Esophagus mucosa (tissue), 1 donor: ENCODE data around the gene VPS13D. TPM values are rescaled to one million over a fixed set of nuclear protein-coding genes. Genes with fewer than 3 reads are reported as not detected.

ENCODE experiments used
- ATAC-seq: fragments of 200-7000 bp; cut with Tn5 transposase; one replicate; pipeline ENCODE4 v1.9.1; 2020
- total RNA-seq: library from RNA; stranded (reverse); gene quantifications from one replicate; pipeline ENCODE4 v1.2.4, GENCODE V29; 2023
- donor health status: DM: yes; HTN: yes; CAD: no.

Gene VPS13D
- total RNA-seq, 1 donor from 2014 or later: 69.4 TPM

GRCh38 chr1:12244078-12244477, 14.2 kb downstream of the VPS13D start:
- peak; percentile 3 for ATAC-seq

- ATAC-seq: peak; percentile 97
Measured at GRCh38 chr1:12244585-12244984, 14.8 kb downstream of the VPS13D start.

DNA sequence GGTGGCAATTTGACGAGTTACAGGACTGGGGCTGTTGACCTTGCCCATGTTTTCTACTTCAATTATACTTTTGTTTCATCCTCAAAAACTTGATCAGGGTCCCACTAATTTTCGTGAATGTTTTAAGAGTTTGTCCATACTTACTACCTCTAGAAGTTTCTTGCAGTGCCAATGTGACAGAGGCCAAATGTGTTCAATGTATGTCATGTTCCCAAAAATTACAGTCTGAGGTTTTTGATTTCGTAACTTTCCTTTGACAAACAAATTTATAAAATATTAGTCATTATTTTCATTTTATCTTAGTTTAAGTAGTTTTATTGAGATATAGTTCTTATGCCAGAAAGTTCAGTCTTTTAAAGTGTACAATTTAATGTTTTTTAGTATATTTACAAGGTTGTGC, 15.3 kb downstream of the VPS13D start:
- ATAC-seq: no peak

GRCh38 chr1:12245733-12246132, 15.9 kb downstream of the VPS13D start:
- ATAC-seq: no peak

DNA sequence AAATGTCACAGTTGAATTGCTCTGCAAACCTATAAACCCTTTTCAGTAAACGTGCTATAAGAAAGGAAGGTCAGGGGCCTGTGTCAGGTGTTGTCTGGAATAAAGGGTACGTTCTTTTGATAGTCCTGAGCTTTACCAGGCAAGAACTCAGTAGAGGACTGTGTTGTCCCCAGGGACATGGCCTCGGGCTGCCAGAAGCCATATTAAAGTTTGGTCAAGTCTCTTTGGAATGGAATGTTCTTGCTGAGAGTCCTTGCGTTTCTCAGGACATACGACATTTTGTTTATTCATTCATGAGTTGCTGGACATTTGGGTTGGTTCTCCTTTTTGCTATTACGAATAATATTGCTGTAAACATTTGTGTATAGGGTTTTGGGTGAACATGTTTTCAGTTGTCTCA, 16.8 kb downstream of the VPS13D start:
- ATAC-seq: no peak

DNA sequence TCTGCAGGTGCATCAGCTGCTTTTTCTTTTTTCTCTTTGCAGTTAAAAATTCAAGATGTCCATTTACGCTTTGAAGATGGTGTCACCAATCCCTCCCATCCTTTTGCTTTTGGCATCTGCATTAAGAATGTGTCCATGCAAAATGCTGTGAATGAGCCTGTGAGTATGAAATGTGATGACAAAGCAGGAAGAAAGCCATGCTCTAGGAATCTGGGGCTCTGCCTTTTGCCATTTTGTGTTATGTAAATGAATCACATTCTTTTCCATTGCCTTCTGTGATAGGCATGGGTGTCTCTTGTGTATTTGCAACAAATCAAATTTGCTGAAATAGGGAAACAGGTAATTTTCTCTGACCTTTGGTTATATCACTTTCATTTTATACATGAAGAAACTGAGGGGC, 19.4 kb downstream of the VPS13D start:
- no peak for ATAC-seq

DNA sequence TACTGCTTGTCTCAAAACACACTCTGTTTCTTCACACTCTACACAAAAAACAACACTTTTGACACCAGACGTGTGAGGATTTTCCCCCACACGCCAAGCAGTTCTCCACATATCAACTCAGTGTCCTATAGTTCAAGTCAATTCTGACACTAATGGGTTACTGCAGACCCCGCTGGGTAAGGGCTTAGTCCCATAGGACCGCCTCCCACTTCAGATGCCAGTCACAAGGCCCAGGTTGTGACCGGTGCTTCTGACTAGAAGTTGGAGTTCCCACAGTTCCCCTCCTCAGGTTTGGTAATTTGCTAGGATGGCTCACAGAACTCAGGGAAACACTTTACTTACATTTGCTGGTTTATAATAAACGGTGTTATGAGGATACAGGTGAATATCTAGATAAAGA, 19.9 kb downstream of the VPS13D start:
- ATAC-seq: no peak

GRCh38 chr1:12251442-12251841, 21.6 kb downstream of the VPS13D start:
- ATAC-seq: no peak

GRCh38 chr1:12255913-12256312, 26.1 kb downstream of the VPS13D start:
- ATAC-seq: no peak

GRCh38 chr1:12258272-12258671, 28.4 kb downstream of the VPS13D start:
- ATAC-seq: no peak

GRCh38 chr1:12269351-12269750, 39.5 kb downstream of the VPS13D start:
- ATAC-seq: no peak

GRCh38 chr1:12271033-12271432, 41.2 kb downstream of the VPS13D start:
- no peak for ATAC-seq

DNA sequence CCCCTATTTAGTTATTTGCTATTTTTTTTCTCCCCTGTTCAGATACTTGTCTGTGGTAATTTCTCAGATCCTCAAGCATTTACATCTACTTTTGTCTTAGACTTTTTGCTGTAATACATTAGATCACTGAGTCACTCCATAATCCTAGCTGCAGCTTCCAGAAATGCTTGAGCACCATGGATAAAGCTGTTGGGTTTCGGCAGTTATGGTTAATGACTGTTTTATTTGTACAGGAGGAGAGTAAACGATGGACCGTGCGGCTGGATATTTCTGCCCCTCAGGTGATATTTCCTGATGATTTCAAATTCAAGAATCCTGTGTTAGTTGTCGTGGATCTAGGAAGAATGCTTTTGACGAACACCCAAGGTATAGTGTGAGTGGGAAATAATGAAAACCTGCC, 42.9 kb downstream of the VPS13D start:
- ATAC-seq: no peak

- ATAC-seq: peak; percentile 45
Measured at GRCh38 chr1:12275370-12275769, 45.5 kb downstream of the VPS13D start.

DNA sequence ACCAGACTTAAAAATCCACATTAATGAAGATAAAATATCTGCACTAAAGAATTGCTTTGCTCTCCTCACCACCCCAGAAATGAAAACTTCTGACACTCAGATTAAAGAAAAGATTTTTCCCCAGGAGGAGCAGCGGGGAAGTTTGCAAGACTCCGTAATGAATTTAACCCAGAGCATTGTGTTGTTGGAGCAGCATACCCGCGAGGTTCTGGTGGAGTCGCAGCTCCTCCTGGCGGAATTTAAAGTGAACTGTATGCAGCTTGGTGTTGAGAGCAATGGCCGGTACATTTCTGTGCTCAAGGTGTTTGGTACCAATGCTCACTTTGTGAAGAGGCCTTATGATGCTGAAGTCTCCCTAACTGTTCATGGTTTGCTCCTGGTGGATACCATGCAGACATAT, 46.4 kb downstream of the VPS13D start:
- peak; percentile 59 for ATAC-seq

DNA sequence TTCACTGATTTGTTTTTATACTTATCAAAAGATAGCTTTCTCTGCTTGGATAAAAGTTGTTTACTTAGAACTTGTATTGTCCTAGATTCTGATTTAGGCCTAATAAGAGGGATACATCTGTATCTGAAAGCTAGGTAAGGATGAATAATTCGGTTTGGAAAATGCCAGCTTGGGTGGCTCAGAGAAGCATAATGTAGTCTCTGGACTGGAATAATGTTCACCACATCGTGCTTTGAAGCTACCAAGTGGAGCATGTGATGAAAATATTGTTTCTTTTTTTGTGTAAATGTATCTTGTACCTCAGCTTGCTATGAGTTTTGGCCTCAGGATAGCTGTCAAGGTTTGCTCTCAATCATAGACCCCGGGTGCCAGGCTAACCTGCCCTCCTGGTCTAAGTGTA, 49.2 kb downstream of the VPS13D start:
- no peak for ATAC-seq

- no peak for ATAC-seq
Measured at GRCh38 chr1:12279728-12280464, 50.1 kb downstream of the VPS13D start.

GRCh38 chr1:12282142-12282541, 52.3 kb downstream of the VPS13D start:
- no peak for ATAC-seq

DNA sequence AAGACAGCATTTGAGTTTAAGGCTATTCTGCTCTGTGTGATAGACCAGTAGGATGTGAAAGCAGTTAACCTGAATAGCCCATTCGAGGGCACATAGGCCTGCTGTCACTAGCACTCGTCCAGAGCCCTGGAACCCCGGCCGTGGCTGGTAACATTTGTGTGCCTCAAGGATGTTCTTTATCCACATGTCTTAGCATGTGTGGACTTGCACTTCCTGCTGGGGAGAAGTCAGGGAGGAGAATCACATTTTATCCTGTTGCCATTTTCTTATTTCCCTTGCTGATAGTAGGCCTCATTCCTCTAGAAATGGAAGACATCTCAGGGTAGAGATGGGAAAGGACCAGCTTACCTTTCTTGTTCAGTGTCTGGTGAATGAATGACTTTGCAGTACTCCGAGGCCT, 54.7 kb downstream of the VPS13D start:
- ATAC-seq: peak; percentile 35

DNA sequence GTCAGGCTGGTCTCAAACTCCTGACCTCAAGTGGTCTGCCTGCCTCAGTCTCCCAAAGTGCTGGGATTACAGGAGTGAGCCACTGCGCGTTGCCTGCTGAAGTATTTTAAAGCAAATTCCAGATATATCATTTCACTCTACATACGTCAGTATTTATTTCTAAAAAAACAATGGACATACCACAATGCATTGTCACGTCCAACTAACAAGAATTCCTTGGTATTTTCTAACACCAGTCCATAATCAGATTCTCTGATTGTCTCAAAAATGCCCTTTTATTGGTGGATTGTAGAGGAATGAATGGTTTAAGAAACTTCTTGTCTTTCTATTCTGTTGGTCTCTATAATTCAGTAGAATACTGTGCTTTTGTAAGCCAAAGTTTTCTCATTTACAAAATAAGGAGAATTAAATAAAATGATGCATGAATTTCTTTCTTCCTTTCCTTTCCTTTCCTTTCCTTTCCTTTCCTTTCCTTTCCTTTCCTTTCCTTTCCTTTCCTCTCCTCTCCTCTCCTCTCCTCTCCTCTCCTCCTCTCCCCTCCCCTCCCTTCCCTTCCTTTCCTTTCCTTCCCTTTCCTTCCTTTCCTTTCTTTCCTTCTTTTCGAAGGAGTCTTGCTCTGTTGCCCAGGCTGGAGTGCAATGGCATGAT, 55.8 kb downstream of the VPS13D start:
- ATAC-seq: no peak

- ATAC-seq: no peak
Measured at GRCh38 chr1:12287869-12288268, 58.0 kb downstream of the VPS13D start.

DNA sequence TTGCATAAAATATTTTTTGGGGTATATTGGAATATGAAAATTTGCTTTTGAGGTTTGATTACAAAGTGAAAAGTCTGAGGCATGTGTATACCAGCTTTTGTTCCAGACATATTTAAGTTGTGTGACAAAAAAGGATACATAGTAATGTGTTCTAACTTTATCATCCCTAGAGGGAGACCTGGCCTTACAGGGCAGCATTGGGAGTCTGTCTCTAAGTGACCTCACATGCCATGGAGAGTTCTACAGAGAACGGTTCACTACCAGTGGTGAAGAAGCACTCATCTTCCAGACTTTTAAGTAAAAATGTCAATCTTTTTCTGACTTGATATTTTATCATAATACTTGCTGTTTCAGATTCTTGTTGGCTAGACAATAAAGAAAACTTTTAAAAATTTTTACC, 61.0 kb downstream of the VPS13D start:
- no peak for ATAC-seq

GRCh38 chr1:12293416-12293815, 63.6 kb downstream of the VPS13D start:
- ATAC-seq: no peak

GRCh38 chr1:12294076-12294475, 64.2 kb downstream of the VPS13D start:
- no peak for ATAC-seq

GRCh38 chr1:12296016-12296415, 66.2 kb downstream of the VPS13D start:
- no peak for ATAC-seq
